G401 (cell line): ENCODE measurements around the gene NXPE1. TPM values are rescaled to one million over a fixed set of nuclear protein-coding genes. Genes with fewer than 3 reads are reported as not detected.
"Not testable (repeated sequence)": the region's sequence is repeated elsewhere in the genome, so short reads cannot be mapped to it uniquely, and the experiment has no call there.

Experiments used
- DNase-seq: peaks from one replicate; pipeline ENCODE4 v3.0.0-alpha.2; 2015; ENCODE audit warnings: low spot score
- in situ Hi-C: cut with HindIII; loops from 2 replicates; pipeline ENCODE4 v1.10.0; 2016; ENCODE audit warnings: low sequenced_read_pairs, mixed read lengths
- total RNA-seq: library from RNA; depleted of rRNA; stranded (reverse); fragments of >200 nt; shearing (Covaris generic); gene quantifications from 2 replicates; pipeline ENCODE4 v1.2.3, GENCODE V29; 2014; rRNA removed

The NXPE1 gene
- total RNA-seq, result not detected in 2 replicates

DNA sequence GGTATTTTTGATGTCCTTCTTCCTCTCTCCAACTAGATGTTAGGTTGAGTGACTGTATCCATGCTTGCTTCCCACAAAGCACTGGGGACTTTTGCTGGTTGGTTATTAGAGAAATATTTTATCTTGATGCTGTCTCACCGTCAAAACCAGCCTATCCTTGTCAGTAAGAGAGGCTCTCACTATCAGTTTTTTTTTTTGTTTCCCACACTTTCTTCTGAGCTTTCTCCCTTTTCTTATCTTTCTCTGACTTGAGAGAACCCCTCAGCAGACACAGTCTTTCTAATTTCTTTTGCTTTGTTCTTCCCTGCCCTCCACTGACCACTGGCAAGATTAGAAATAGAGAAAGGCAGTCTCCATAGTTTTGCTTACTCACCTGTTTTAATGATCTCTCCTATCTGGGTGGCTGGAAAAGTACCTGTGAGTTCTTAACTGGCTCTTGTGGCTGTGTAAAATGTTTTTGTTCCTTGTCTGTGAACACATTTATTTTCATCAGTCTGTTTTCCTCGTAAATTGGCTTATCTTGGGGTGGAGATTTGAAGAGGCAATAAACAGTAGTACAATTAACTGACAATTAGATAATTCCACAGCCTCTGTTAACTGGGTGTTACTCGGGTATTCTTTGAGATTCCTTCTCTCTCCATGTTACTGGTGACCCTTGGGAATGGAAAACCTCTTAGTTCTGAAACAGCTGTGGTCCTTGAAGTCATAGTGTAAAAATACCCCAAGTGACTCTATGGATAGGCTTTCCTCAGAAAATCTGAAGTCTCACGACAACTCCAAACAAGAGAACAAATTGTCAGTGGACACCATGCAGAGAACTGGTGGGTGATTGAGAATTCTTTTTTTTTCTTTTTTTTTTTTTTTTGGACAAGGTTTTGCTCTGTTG is at the start of gene NXPE1:
TSS of gene NXPE1 (minus strand) at position 457 of the 886 bp plus-strand sequence. CDS start 8,680 bp downstream, outside the sequence.
- in situ Hi-C loops, result no loop called here
- no peak for DNase-seq

- in situ Hi-C loops, result no loop called here
- no peak for DNase-seq
Observed at GRCh38 chr11:114609429-114609828, 49.7 kb upstream of the NXPE1 start.

DNA sequence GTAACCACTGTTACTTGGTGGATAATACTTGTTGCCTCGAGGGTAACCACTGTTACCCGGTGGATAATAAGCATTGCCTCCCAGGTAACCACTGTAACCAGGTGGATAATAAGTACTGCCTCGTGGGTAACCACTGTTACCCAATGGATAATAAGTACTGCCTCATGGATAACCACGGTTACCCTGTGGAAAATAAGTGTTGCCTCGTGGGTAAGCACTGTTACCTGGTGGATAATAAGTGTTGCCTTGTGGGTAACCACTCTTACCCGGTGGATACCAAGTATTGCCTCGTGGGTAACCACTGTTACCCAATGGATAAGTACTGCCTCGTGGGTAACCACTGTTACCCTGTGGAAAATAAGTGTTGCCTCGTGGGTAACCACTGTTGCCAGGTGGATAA is 48.9 kb upstream of the NXPE1 start:
- in situ Hi-C loops, DNase-seq: not testable (repeated sequence)

DNA sequence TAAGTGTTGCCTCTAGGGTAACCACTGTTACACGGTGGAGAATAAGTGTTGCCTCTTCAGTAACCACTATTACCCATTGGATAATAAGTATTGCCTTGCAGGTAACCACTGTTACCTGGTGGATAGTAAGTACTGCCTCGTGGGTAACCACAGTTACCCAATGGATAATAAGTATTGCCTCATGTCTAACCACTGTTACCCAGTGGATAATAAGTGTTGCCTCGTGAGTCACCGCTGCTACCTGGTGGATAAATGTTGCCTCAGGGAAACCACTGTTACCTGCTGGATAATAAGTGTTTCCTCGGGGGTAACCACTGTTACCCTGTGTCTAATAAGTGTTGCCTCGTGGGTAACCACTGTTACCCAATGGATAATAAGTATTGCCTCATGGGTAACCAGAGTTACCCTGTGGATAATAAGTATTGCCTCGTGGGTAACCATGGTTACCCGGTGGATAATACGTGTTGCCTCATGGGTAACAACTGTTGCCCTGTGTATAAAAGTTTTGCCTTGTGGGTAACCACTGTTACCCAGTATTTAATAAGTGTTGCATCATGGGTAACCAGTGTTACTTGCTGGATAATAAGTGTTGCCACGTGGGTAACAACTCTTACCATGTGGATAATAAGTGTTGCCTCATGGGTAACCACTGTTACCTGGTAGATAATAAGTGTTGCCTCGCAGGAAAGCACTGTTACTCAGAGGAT is 48.2 kb upstream of the NXPE1 start:
- DNase-seq, result no peak
- in situ Hi-C loops, result no loop called here

DNA sequence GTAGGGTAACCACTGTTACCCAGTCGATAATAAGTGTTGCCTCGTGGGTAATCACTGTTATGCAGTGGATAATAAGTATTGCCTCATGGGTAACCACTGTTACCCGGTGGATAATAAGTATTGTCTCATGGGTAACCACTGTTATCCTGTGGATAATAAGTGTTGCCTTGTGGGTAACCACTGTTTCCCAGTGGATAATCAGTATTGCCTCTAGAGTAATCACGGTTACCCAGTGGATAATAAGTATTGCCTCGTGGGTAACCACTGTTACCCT is 47.1 kb upstream of the NXPE1 start:
- DNase-seq, in situ Hi-C loops: not testable (repeated sequence)

GRCh38 chr11:114606003-114606801 is 46.5 kb upstream of the NXPE1 start:
- DNase-seq, result no peak
- in situ Hi-C loops, result no loop called here

DNA sequence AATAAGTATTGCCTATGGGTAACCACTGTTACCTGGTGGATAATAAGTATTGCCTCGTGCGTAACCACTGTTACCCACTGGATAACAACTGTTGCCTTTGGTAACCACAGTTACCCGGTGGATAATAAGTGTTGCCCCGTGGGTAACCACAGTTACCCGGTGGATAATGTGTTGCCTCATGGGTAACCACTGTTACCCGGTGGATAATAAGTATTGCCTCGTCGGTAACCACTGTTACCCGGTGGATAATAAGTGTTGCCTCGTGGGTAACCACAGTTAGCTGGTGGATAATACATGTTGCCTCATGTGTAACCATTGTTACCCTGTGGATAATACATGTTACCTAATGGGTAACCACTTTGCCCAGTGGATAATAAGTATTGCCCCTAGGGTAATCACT is 45.7 kb upstream of the NXPE1 start:
- DNase-seq, result no peak
- in situ Hi-C loops, result no loop called here

DNA sequence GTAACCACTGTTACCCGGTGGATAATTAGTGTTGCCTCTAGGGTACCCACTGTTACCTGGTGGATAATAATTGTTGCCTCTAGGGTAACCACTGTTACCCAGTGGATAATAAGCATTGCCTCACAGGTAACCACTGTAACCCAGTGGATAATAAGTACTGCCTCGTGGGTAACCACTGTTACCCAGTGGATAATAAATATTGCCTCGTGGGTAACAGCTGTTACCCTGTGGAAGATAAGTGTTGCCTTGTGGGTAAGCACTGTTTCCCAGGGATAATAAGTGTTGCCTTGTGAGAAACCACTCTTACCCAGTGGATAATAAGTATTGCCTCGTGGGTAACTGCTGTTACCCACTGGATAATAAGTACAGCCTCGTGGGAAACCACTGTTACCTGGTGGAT is 45.2 kb upstream of the NXPE1 start:
- DNase-seq, result no peak
- in situ Hi-C loops, result no loop called here

- no peak for DNase-seq
- in situ Hi-C loops, result no loop called here
Observed at GRCh38 chr11:114604179-114604813, 44.6 kb upstream of the NXPE1 start.

DNA sequence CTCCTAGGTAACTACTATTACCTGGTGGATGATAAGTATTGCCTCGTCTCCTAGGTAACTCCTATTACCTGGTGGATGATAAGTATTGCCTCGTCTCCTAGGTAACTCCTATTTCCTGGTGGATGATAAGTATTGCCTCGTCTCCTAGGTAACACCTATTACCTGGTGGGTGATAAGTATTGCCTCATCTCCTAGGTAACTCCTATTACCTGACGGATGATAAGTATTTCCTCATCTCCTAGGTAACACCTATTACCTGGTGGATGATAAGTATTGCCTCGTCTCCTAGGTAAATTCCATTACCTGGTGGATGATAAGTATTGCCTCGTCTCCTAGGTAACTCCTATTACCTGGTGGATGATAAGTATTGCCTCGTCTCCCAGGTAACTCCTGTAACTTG is 43.5 kb upstream of the NXPE1 start:
- DNase-seq, in situ Hi-C loops: not testable (repeated sequence)

DNA sequence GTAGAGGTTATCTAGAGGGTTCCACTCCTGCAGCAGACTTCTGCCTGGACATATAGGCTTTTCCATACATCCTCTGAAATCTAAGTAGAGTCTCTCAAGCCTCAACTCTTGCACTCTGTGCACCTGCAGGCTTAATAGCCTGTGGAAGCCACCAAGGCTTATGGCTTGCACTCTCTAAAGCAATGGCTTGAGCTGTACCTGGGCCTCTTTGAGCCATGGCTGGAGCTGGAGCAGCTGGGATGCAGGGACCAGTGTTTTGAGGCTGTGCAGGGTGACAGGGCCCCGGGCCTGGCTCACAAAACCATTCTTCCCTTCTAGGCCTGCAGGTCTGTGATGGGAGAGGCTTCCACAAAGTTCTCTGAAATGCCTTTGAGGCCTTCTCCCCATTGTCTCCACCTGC is 38.8 kb upstream of the NXPE1 start:
- no peak for DNase-seq
- in situ Hi-C loops, result no loop called here

DNA sequence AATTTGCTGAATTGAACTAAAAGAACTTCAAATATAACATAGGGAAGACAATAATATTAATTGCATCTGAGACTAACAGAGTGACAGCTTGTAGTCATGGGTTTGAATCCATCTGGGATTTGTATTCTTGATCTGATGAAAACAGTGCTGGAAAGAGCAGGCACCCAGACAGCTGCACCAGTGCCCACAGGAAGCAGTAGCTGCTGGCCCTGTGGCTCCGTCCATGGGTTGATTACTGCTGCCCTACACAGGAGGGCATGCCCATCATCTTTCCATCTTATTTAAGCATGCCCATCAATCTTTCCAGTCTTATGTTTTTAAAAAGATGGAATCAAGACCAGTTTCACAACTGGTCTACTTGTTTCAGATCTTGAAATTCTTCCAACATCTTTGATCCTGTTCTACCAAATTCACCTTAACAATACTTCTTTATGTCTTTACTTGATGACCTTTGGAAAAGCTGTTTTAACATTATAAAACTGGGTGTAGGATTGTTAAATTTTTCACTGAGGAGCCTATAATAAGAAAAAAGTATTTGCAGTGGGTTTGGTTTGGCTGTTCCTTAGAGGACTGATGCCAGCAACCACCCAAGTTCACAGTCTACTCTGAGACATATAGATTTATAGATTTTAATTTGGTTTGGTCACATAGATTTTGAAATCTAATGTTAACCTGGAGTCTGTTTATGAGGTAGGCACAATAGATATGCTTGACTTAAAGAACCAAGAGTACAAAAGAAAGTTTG is 36.7 kb upstream of the NXPE1 start:
- in situ Hi-C loops, result no loop called here
- no peak for DNase-seq

DNA sequence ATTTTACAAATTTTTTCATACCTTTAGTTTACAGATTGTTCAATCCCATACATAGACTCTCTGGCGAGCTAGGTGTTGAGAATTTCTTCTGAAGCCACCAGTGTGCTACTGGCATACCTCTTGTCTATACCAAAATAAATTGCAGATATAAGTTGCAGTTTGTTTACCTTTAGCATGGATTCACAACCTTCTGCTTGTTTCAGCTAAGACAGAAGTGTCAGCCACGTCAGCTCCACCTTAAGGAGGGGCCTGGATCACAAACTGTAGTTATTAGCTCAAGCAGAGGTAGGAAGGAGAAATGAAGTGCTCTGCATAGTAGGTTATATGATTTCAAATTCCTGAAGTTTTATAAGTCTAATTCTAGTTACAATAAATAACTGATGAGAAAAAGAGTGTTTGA is 35.9 kb upstream of the NXPE1 start, which contains the start of gene NXPE4:
TSS of gene NXPE4 (minus strand) at position 216 of the 400 bp plus-strand sequence. CDS start 1,027 bp downstream, outside the sequence.
- no peak for DNase-seq
- in situ Hi-C loops, result no loop called here

- in situ Hi-C loops, result no loop called here
- DNase-seq, result no peak
Observed at GRCh38 chr11:114594703-114595102, 35.0 kb upstream of the NXPE1 start.

DNA sequence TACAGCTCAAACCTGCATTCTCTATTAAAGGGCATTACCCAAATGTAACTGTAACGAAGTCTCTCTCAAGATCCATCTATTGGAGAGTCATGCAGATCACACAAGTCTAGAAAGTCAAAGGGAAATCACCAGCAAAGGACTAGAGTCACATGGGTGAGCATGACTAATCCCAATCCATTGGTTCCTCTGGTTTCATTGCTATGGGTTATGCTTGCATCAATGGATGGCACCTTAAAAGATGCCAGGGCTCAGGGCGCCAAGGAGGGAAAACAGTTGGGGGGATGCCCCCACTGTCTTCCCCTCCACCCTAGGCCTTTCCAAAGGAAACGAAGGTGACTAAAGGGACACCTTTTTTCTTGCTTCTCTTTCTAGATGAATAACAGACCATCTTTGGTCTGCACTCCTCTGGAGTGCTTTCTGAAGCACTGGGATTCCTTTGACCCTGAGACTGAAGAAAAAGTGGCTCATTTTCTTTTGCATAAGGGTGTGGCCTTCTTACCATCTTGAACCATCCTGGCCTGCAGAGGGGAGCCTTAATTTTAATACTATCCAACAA is 27.8 kb upstream of the NXPE1 start:
- in situ Hi-C loops, result no loop called here

GRCh38 chr11:114586797-114587196 is 27.1 kb upstream of the NXPE1 start:
- DNase-seq, result no peak
- in situ Hi-C loops, result no loop called here

More for the DNA sequence above, 27.8 kb upstream of the NXPE1 start:
- DNase-seq, result no peak

GRCh38 chr11:114571712-114572111 is 12.0 kb upstream of the NXPE1 start:
- no peak for DNase-seq
- in situ Hi-C loops, result no loop called here

DNA sequence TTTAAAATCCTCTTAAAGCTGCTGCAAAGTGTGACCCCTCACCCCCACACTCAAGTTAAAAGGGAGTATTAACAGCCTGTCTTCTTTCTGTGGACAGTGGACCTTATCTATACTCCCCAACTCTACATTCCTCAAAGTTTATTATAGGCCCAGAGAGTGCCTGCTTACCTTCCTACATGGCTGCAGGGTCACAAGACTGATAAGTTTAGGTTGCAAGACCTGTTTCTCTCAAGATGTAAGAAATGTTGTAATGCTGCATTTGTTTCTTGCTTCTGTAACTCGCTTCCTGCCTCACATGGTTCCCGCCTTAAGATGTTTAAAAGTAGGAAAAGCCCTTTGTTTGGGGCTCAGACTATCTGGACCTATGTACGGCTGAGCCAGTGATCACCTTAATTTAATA is 10.1 kb upstream of the NXPE1 start:
- in situ Hi-C loops, result no loop called here
- DNase-seq, result no peak
